Suprapubic skin (tissue), 4 donors: ENCODE results near the gene FEM1C. TPM values are rescaled to one million over a fixed set of nuclear protein-coding genes. Genes with fewer than 3 reads are reported as not detected.

Experiments used
- DNase-seq, 2 donors: peaks; one replicate each; pipeline ENCODE4 v3.0.0-alpha.2; 2019; ENCODE audit warnings: low spot score in 2 of 2
- H3K27ac ChIP-seq: fragments of 200-600 bp; sonication (generic); one replicate; pipeline ENCODE4 v1.5.1; 2019
- H3K27me3 ChIP-seq: fragments of 200-600 bp; sonication (generic); one replicate; pipeline ENCODE4 v1.5.1; 2019
- H3K36me3 ChIP-seq: fragments of 200-600 bp; sonication (generic); one replicate; pipeline ENCODE4 v1.5.1; 2019
- H3K4me1 ChIP-seq: fragments of 200-600 bp; sonication (generic); one replicate; pipeline ENCODE4 v1.5.1; 2019
- H3K4me3 ChIP-seq: fragments of 200-600 bp; sonication (generic); one replicate; pipeline ENCODE4 v1.5.1; 2019; ENCODE audit warnings: mild to moderate bottlenecking
- H3K9me3 ChIP-seq: fragments of 200-600 bp; sonication (generic); one replicate; pipeline ENCODE4 v1.5.1; 2019
- EP300 ChIP-seq: sonication (generic); formaldehyde crosslinking; IDR thresholded peaks from one replicate; pipeline ENCODE4 v1.6.1; 2017; ENCODE audit warnings: antibody characterized with exemption
- POLR2A ChIP-seq, 2 donors: fragments of 450-650 bp; IDR thresholded peaks; one replicate each; pipeline ENCODE4 v1.6.1; 2017; ENCODE audit warnings: antibody characterized with exemption in 2 of 2, mild to moderate bottlenecking in 2 of 2, moderate library complexity in 2 of 2
- POLR2AphosphoS5 ChIP-seq, 3 donors: sonication (generic); formaldehyde crosslinking; IDR thresholded peaks; one replicate each; pipeline ENCODE4 v1.6.1; 2017; ENCODE audit warnings: antibody characterized with exemption in 3 of 3
- whole genome bisulfite sequencing: methylation state at CpG from one replicate; pipeline ENCODE4 v1.1.5; 2018; 5-methylcytosine and 5-hydroxymethylcytosine counted together
- total RNA-seq, 4 donors: library from RNA; depleted of rRNA; stranded (reverse); fragments of >200 nt; gene quantifications; one replicate each; pipeline ENCODE4 v1.1.0, GENCODE V29; 2016
- TF ChIP-seq, protein P1 (sequence below), 2 donors: fragments of 200-600 bp in 1 of 2; fragments of 450-650 bp in 1 of 2; sonication (generic) in 1 of 2; IDR thresholded peaks; one replicate each; pipeline ENCODE4 v1.5.1; 2016 to 2019; ENCODE audit warnings: antibody characterized with exemption in 2 of 2, mild to moderate bottlenecking in 1 of 2, moderate library complexity in 1 of 2

The FEM1C gene
- total RNA-seq, 4 donors from 2014 or later, result 15.4 to 17.8 (median 16.5) TPM

DNA sequence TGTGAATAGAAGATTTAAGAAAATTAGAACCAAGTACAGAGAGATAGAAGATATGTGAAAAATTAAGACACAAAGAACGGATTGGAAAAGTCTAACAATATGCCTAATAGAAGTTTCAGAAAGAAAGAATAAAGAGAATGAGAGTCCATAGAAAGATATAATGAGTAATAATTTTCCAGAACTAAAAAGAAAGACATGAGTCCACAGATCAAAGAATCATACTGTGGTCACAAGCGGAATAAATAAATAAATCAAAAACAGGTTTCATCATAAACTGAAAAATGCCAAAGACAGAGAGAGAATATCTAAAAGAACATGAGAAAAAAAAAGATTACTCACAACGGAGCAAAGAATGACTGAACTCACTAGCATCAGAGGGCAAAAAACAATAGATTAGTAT lies 32.9 kb downstream of the FEM1C start:
- TF ChIP-seq EP300 (no peak), POLR2A (IDR thresholded peaks at IDR 0.05) (no peak), POLR2AphosphoS5 (IDR thresholded peaks at IDR 0.05) (no peak)
- TF ChIP-seq, protein P1, sequence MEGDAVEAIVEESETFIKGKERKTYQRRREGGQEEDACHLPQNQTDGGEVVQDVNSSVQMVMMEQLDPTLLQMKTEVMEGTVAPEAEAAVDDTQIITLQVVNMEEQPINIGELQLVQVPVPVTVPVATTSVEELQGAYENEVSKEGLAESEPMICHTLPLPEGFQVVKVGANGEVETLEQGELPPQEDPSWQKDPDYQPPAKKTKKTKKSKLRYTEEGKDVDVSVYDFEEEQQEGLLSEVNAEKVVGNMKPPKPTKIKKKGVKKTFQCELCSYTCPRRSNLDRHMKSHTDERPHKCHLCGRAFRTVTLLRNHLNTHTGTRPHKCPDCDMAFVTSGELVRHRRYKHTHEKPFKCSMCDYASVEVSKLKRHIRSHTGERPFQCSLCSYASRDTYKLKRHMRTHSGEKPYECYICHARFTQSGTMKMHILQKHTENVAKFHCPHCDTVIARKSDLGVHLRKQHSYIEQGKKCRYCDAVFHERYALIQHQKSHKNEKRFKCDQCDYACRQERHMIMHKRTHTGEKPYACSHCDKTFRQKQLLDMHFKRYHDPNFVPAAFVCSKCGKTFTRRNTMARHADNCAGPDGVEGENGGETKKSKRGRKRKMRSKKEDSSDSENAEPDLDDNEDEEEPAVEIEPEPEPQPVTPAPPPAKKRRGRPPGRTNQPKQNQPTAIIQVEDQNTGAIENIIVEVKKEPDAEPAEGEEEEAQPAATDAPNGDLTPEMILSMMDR (IDR thresholded peaks at IDR 0.05), result no peak
- no peaks in the 10 kb centered on the region for H3K27me3 ChIP-seq
- H3K4me1 ChIP-seq, result no peaks in the 10 kb centered on the region
- WGBS, result 79% methylated on average over 3 of the region's 3 CpGs
- no peaks in the 10 kb centered on the region for H3K36me3 ChIP-seq
- no peaks in the 10 kb centered on the region for H3K9me3 ChIP-seq
- no peak overlapping the region for H3K4me3 ChIP-seq
- DNase-seq, result no peak
- no peak overlapping the region for H3K27ac ChIP-seq

DNA sequence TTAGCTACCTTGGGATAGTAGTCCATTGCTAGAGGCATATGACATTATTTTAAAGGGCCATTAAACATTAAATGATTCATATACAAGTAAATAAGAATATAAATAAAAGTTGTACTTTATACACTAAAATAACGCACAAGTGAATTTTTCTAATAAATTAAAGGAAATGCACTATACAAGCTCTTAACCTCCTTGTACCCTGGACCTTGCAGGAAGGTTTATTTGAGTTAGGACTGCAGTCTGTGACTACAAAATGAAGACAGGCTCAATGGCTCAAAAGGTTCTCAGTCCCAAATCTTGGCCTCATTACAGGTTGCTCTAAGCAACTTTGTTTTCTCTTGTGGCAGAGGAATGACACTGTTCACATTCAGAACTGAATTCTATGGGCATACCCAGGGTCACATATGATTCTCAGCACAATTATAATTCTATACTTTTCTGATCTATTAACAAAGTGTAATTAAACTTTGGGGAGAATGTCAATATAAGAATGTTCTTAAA lies 34.4 kb downstream of the FEM1C start:
- 96% methylated on average over 1 of the region's 1 CpG for WGBS
- Histone ChIP-seq H3K36me3 (no peaks in the 10 kb centered on the region), H3K9me3 (no peaks in the 10 kb centered on the region), H3K27ac (no peak overlapping the region), H3K4me3 (no peak overlapping the region), H3K4me1 (no peaks in the 10 kb centered on the region), H3K27me3 (no peaks in the 10 kb centered on the region)
- TF ChIP-seq EP300 (no peak), POLR2A (IDR thresholded peaks at IDR 0.05) (no peak), POLR2AphosphoS5 (IDR thresholded peaks at IDR 0.05) (no peak)
- TF ChIP-seq, protein P1 (IDR thresholded peaks at IDR 0.05), result no peak
- no peak for DNase-seq

GRCh38 chr5:115509547-115509946 lies 35.0 kb downstream of the FEM1C start:
- Histone ChIP-seq H3K4me3 (no peak overlapping the region), H3K4me1 (no peaks in the 10 kb centered on the region), H3K36me3 (no peaks in the 10 kb centered on the region), H3K27ac (no peak overlapping the region), H3K27me3 (no peaks in the 10 kb centered on the region), H3K9me3 (no peaks in the 10 kb centered on the region)
- no peak for DNase-seq
- 67% methylated on average over 2 of the region's 2 CpGs for WGBS
- TF ChIP-seq EP300, result no peak
- no peak for TF ChIP-seq POLR2AphosphoS5 (IDR thresholded peaks at IDR 0.05)
- TF ChIP-seq, protein P1 (IDR thresholded peaks at IDR 0.05), result no peak
- TF ChIP-seq POLR2A (IDR thresholded peaks at IDR 0.05), result no peak

DNA sequence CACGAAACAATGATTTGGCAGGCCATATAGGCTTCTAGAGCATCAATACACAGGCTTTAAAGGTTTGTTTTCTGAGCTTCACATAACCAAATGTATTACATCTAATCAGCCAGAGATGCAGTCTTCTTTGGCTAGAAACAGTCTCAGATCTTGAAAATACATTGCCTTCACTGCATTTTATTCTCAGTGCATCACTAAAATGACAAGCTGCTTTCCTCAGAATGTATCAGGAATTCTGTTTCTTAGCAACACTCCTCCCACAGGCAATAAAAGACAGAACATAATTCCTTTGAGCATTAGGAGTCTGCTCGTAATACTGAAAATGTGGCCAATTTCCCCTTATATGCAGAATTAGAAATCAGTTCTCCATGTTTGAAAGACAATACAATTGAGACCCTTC lies 36.9 kb downstream of the FEM1C start:
- H3K27me3 ChIP-seq, result no peaks in the 10 kb centered on the region
- no peak overlapping the region for H3K4me3 ChIP-seq
- H3K9me3 ChIP-seq, result no peaks in the 10 kb centered on the region
- H3K36me3 ChIP-seq, result no peaks in the 10 kb centered on the region
- no peak overlapping the region for H3K27ac ChIP-seq
- TF ChIP-seq POLR2AphosphoS5 (IDR thresholded peaks at IDR 0.05), result no peak
- TF ChIP-seq, protein P1 (IDR thresholded peaks at IDR 0.05), result no peak
- WGBS, result 67% methylated on average over 2 of the region's 2 CpGs
- H3K4me1 ChIP-seq, result no peaks in the 10 kb centered on the region
- DNase-seq, result no peak

DNA sequence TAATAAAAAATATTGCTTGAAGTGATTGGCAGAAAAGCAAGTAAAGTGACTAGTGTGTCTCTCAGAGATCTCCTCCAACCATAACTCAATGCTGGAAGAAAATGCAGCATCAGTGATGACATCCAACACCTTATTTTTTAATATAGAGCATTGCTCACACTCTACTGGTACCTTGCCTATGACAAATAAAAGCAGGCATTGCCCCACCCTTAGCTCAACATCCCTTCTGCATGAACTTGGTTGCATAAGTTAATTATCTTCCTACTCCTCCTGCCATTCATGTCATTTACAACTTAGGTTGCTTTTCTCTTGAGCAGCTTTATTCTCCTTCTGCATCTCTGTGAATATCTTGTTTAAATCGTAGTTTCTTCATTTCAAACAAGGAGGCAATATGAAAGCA lies 41.2 kb downstream of the FEM1C start:
- H3K36me3 ChIP-seq, result no peaks in the 10 kb centered on the region
- DNase-seq, result no peak
- no peak overlapping the region for H3K27ac ChIP-seq
- H3K27me3 ChIP-seq, result no peaks in the 10 kb centered on the region
- TF ChIP-seq, protein P1 (IDR thresholded peaks at IDR 0.05), result no peak
- TF ChIP-seq POLR2AphosphoS5 (IDR thresholded peaks at IDR 0.05), result no peak
- no peak for TF ChIP-seq EP300
- TF ChIP-seq POLR2A (IDR thresholded peaks at IDR 0.05), result no peak
- 96% methylated on average over 1 of the region's 1 CpG for WGBS
- no peak overlapping the region for H3K4me3 ChIP-seq
- H3K9me3 ChIP-seq, result no peaks in the 10 kb centered on the region
- H3K4me1 ChIP-seq, result no peaks in the 10 kb centered on the region
